ENCODE measurements around the gene LSM7.

GRCh38 chr19:2363419-2363818, 35.0 kb upstream of the LSM7 start:
- TF ChIP-seq POLR2A (IDR thresholded peaks at IDR 0.05) (no peak), CTCF (IDR thresholded peaks at IDR 0.05) (no peak)
